ENCODE results near the gene NKAP. TPM values are rescaled to one million over a fixed set of nuclear protein-coding genes. Genes with fewer than 3 reads are reported as not detected.
"Not testable (repeated sequence)": the region's sequence is repeated elsewhere in the genome, so short reads cannot be mapped to it uniquely, and the experiment has no call there.

Gene NKAP
- total RNA-seq, 1 donor = 4.3 TPM

DNA sequence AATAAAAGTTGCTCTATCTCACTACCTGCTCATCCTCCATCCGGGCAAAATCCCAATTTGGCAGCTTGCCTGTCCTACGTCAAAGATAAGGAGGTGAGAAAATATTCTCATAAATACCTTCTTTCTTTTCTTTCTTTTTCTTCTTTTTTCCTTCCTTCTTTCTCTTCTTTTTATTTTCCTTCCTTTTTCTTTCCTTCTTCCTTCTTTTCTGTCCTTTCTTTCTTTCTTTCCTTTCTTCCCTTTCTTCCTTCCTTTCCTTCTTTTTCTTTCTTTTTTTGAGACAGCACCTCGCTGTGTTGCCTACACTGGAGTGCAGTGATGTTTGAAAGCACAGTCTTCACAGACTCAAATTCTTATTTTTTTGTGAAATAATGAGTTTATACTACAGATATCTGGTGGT lies 38.6 kb upstream of the NKAP start:
- H3K27me3 ChIP-seq (ENCODE audit: insufficient read depth, low read length) = no peaks in the 10 kb centered on the region

DNA sequence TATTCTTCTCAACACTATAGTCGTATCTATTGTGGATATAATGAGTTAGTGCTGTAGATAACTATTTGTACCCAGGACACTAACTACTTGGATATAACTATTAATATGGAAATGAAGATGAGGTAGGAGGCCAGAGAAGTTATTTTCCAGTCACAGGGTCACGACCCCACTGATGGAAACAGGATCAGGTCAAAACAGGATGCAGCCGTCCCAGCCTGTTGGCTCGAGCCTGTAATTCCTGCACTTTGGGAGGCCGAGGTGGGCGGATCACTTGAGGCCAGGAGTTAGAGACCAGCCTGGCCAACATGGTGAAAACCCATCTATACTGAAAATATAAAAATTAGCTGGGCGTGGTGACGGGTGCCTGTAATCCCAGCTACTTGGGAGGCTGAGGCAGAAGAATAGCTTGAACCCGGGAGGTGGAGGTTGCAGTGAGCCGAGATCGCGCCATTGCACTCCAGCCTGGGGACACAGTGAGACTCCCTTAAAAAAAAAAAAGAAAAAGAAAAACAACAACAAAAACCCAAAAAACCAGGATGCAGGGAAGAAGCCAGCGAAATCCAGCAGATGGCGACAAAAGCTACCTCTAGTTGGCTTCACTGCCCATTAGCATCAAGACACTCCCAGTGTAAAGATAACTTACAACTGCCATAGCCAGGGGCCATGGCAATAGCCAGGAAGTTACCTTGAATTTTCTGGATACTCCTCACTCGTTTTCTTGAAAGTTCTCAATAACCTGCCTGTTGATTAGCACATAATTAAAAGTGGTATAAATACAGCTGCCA lies 37.9 kb upstream of the NKAP start:
- H3K4me2 ChIP-seq (ENCODE audit: insufficient read depth, low read length) = no peak overlapping the region
- no peaks in the 10 kb centered on the region for H3K4me1 ChIP-seq (ENCODE audit: insufficient read depth, low read length)
- H3K36me3 ChIP-seq (ENCODE audit: insufficient read depth, low read length) = no peaks in the 10 kb centered on the region
- H3K9me3 ChIP-seq (ENCODE audit: low read depth, low read length) = no peaks in the 10 kb centered on the region
- H3K4me3 ChIP-seq (ENCODE audit: insufficient read depth, low read length) = no peak overlapping the region
- no peak overlapping the region for H2AFZ ChIP-seq (ENCODE audit: low read length)
- H3K27me3 ChIP-seq (ENCODE audit: insufficient read depth, low read length) = no peaks in the 10 kb centered on the region
- TF ChIP-seq, protein P1, sequence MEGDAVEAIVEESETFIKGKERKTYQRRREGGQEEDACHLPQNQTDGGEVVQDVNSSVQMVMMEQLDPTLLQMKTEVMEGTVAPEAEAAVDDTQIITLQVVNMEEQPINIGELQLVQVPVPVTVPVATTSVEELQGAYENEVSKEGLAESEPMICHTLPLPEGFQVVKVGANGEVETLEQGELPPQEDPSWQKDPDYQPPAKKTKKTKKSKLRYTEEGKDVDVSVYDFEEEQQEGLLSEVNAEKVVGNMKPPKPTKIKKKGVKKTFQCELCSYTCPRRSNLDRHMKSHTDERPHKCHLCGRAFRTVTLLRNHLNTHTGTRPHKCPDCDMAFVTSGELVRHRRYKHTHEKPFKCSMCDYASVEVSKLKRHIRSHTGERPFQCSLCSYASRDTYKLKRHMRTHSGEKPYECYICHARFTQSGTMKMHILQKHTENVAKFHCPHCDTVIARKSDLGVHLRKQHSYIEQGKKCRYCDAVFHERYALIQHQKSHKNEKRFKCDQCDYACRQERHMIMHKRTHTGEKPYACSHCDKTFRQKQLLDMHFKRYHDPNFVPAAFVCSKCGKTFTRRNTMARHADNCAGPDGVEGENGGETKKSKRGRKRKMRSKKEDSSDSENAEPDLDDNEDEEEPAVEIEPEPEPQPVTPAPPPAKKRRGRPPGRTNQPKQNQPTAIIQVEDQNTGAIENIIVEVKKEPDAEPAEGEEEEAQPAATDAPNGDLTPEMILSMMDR (IDR thresholded peaks at IDR 0.05; ENCODE audit: extremely low read depth, low read depth, low read length) = peak; percentile 62
- H3K79me2 ChIP-seq (ENCODE audit: insufficient read depth, low read length) = no peaks in the 10 kb centered on the region
- H3K27ac ChIP-seq (ENCODE audit: low read depth, low read length) = no peak overlapping the region
- H4K20me1 ChIP-seq (ENCODE audit: insufficient read depth, low read length) = no peaks in the 10 kb centered on the region
- DNase-seq (ENCODE audit: insufficient read length, low spot score, missing footprints) = no peak

More for the DNA sequence above, 38.6 kb upstream of the NKAP start:
- DNase-seq (ENCODE audit: insufficient read length, low spot score, missing footprints) = no peak
- Histone ChIP-seq H2AFZ (ENCODE audit: low read length) (no peak overlapping the region), H4K20me1 (ENCODE audit: insufficient read depth, low read length) (no peaks in the 10 kb centered on the region), H3K4me2 (ENCODE audit: insufficient read depth, low read length) (no peak overlapping the region), H3K36me3 (ENCODE audit: insufficient read depth, low read length) (no peaks in the 10 kb centered on the region), H3K4me1 (ENCODE audit: insufficient read depth, low read length) (no peaks in the 10 kb centered on the region), H3K79me2 (ENCODE audit: insufficient read depth, low read length) (no peaks in the 10 kb centered on the region), H3K27ac (ENCODE audit: low read depth, low read length) (no peak overlapping the region), H3K9me3 (ENCODE audit: low read depth, low read length) (no peaks in the 10 kb centered on the region), H3K4me3 (ENCODE audit: insufficient read depth, low read length) (no peak overlapping the region)
- TF ChIP-seq, protein P1 (IDR thresholded peaks at IDR 0.05; ENCODE audit: extremely low read depth, low read depth, low read length) = no peak

DNA sequence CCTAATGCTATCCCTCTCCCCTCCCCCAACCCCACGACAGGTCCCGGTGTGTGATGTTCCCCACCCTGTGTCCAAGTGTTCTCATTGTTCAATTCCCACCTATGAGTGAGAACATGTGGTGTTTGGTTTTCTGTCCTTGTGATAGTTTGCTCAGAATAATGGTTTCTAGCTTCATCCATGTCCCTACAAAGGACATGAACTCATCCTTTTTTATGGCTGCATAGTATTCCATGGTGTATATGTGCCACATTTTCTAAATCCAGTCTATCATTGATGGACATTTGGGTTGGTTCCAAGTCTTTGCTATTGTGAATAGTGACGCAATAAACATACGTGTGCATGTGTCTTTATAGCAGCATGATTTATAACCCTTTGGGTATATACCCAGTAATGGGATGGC lies 33.6 kb upstream of the NKAP start:
- H3K79me2 ChIP-seq (ENCODE audit: insufficient read depth, low read length); DNase-seq (ENCODE audit: insufficient read length, low spot score, missing footprints); H3K27me3 ChIP-seq (ENCODE audit: insufficient read depth, low read length); H3K27ac ChIP-seq (ENCODE audit: low read depth, low read length); H3K4me1 ChIP-seq (ENCODE audit: insufficient read depth, low read length); H3K4me2 ChIP-seq (ENCODE audit: insufficient read depth, low read length); H4K20me1 ChIP-seq (ENCODE audit: insufficient read depth, low read length); H3K4me3 ChIP-seq (ENCODE audit: insufficient read depth, low read length); H2AFZ ChIP-seq (ENCODE audit: low read length); H3K36me3 ChIP-seq (ENCODE audit: insufficient read depth, low read length); H3K9me3 ChIP-seq (ENCODE audit: low read depth, low read length): not testable (repeated sequence)

DNA sequence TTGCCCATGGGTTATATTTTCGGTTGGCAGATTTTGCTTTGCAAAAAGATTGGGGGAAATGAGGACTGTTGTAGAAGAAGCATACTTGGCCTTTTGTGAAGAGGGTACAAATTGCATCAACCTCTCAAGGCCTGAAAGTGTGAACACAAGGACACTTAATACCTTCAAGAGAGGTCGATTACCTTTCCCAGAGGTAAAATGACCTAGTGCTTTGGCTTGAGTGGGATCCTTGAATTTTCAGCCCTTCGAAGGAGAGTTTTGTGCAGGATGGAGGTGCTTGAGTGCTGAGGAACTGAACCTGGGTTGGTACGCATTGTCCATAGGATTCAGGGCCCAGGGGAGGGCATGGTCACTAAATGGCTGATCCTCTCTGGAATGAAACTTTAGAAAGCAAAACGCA lies 27.6 kb upstream of the NKAP start:
- Histone ChIP-seq H4K20me1 (ENCODE audit: insufficient read depth, low read length) (no peaks in the 10 kb centered on the region), H3K27ac (ENCODE audit: low read depth, low read length) (no peak overlapping the region), H3K4me2 (ENCODE audit: insufficient read depth, low read length) (no peak overlapping the region), H3K9me3 (ENCODE audit: low read depth, low read length) (no peaks in the 10 kb centered on the region), H3K36me3 (ENCODE audit: insufficient read depth, low read length) (no peaks in the 10 kb centered on the region), H2AFZ (ENCODE audit: low read length) (no peak overlapping the region), H3K4me3 (ENCODE audit: insufficient read depth, low read length) (no peak overlapping the region), H3K27me3 (ENCODE audit: insufficient read depth, low read length) (no peaks in the 10 kb centered on the region), H3K4me1 (ENCODE audit: insufficient read depth, low read length) (no peaks in the 10 kb centered on the region), H3K79me2 (ENCODE audit: insufficient read depth, low read length) (no peaks in the 10 kb centered on the region)
- no peak for DNase-seq (ENCODE audit: insufficient read length, low spot score, missing footprints)
- TF ChIP-seq, protein P1 (IDR thresholded peaks at IDR 0.05; ENCODE audit: extremely low read depth, low read depth, low read length) = no peak
